Fibroblast of lung (primary cell): ENCODE measurements around the gene APPL1. TPM values are rescaled to one million over a fixed set of nuclear protein-coding genes. Genes with fewer than 3 reads are reported as not detected.

Source experiments
- DNase-seq, 2 donors: peaks; one replicate each; pipeline versions ENCODE4 v3.0.0 to v3.0.0-alpha.2; 2010; ENCODE audit warnings: low read depth in 2 of 2
- H2AFZ ChIP-seq: 2 replicates; pipeline ENCODE4 v1.5.1; 2012; ENCODE audit warnings: low read length, control low read depth, inconsistent platforms
- H3K27ac ChIP-seq: 2 replicates; pipeline ENCODE4 v1.5.1; 2011; ENCODE audit warnings: low read length, control low read depth; ENCODE audit not compliant: insufficient read depth
- H3K27me3 ChIP-seq: 2 replicates; pipeline ENCODE4 v1.5.1; 2011; ENCODE audit warnings: mild to moderate bottlenecking, low read length; ENCODE audit not compliant: control insufficient read depth, insufficient read depth
- H3K36me3 ChIP-seq: 2 replicates; pipeline ENCODE4 v1.5.1; 2011; ENCODE audit warnings: low read length; ENCODE audit not compliant: control insufficient read depth, insufficient read depth
- H3K4me1 ChIP-seq: 2 replicates; pipeline ENCODE4 v1.5.1; 2011; ENCODE audit warnings: low read length; ENCODE audit not compliant: control insufficient read depth, insufficient read depth; ENCODE audit errors: extremely low read depth
- H3K4me2 ChIP-seq: 2 replicates; pipeline ENCODE4 v1.5.1; 2011; ENCODE audit warnings: low read length, control low read depth; ENCODE audit not compliant: insufficient read depth; ENCODE audit errors: extremely low read depth
- H3K4me3 ChIP-seq, 4 experiments: fragments of 200-600 bp in 1 of 4; sonication (generic) in 1 of 4; replicated peaks in 1 of 4; 2 replicates each; pipeline ENCODE4 v1.5.1; 2011 to 2016; ENCODE audit warnings: low read length in 4 of 4, low read depth in 3 of 4, mild to moderate bottlenecking in 3 of 4, control low read depth in 2 of 4, inconsistent platforms in 1 of 4, mixed read lengths in 1 of 4; ENCODE audit not compliant: insufficient read depth in 1 of 4; ENCODE audit errors: control extremely low read depth in 1 of 4
- H3K79me2 ChIP-seq: 2 replicates; pipeline ENCODE4 v1.5.1; 2012; ENCODE audit warnings: mild to moderate bottlenecking, low read length, inconsistent platforms; ENCODE audit not compliant: control insufficient read depth, insufficient read depth
- H3K9ac ChIP-seq: 2 replicates; pipeline ENCODE4 v1.5.1; 2011; ENCODE audit warnings: mild to moderate bottlenecking, low read length, control low read depth; ENCODE audit not compliant: insufficient read depth
- H3K9me3 ChIP-seq: 2 replicates; pipeline ENCODE4 v1.5.1; 2012; ENCODE audit warnings: low read depth, low read length; ENCODE audit not compliant: control insufficient read depth, insufficient read depth
- H4K20me1 ChIP-seq: 2 replicates; pipeline ENCODE4 v1.5.1; 2011; ENCODE audit warnings: low read length; ENCODE audit not compliant: control insufficient read depth, insufficient read depth; ENCODE audit errors: extremely low read depth
- EZH2 ChIP-seq: IDR thresholded peaks from 2 replicates; pipeline ENCODE4 v1.5.1; 2012; ENCODE audit warnings: low read length, control low read depth, mild to moderate bottlenecking; ENCODE audit errors: missing control alignments
- polyA plus RNA-seq, 2 donors: library from polyadenylated mRNA; depleted of rRNA in 1 of 2; stranded (reverse) in 1 of 2; unstranded in 1 of 2; fragments of >200 nt; gene quantifications; 2 replicates each; pipeline ENCODE4 v1.2.1, GENCODE V29; 2011 to 2012; ENCODE audit warnings: missing spikeins in 1 of 2
- total RNA-seq: library from RNA; depleted of rRNA; stranded (reverse); fragments of >200 nt; gene quantifications from 2 replicates; pipeline ENCODE4 v1.2.1, GENCODE V29; 2014
- TF ChIP-seq, protein P1 (sequence below), 2 donors: IDR thresholded peaks in 1 of 2; conservative IDR thresholded peaks in 1 of 2; 1 replicate in 1 of 2; 2 replicates in 1 of 2; pipeline ENCODE4 v1.5.1; 2011 to 2012; ENCODE audit warnings: low read length in 2 of 2, control low read depth in 1 of 2, inconsistent platforms in 1 of 2, low read depth in 1 of 2, mild to moderate bottlenecking in 1 of 2

The APPL1 gene
- total and polyA plus RNA-seq, 2 donors (not counting 1 experiment from before 2014, with no cell fraction given), result 31.0 to 45.7 TPM

- no peaks in the 10 kb centered on the region for H3K79me2 ChIP-seq
- H3K9me3 ChIP-seq, result no peaks in the 10 kb centered on the region
- H3K4me2 ChIP-seq, result no peak overlapping the region
- H3K9ac ChIP-seq, result no peak overlapping the region
- no peak overlapping the region for H3K4me3 ChIP-seq
- TF ChIP-seq, protein P1, sequence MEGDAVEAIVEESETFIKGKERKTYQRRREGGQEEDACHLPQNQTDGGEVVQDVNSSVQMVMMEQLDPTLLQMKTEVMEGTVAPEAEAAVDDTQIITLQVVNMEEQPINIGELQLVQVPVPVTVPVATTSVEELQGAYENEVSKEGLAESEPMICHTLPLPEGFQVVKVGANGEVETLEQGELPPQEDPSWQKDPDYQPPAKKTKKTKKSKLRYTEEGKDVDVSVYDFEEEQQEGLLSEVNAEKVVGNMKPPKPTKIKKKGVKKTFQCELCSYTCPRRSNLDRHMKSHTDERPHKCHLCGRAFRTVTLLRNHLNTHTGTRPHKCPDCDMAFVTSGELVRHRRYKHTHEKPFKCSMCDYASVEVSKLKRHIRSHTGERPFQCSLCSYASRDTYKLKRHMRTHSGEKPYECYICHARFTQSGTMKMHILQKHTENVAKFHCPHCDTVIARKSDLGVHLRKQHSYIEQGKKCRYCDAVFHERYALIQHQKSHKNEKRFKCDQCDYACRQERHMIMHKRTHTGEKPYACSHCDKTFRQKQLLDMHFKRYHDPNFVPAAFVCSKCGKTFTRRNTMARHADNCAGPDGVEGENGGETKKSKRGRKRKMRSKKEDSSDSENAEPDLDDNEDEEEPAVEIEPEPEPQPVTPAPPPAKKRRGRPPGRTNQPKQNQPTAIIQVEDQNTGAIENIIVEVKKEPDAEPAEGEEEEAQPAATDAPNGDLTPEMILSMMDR (conservative IDR thresholded peaks at IDR 0.05 in 1 of 2, IDR thresholded peaks at IDR 0.05 in 1 of 2; ENCODE audit: low read depth in 1 of 2, low read length in 2 of 2), result no peak
- no peak for TF ChIP-seq EZH2
- no peak overlapping the region for H2AFZ ChIP-seq
- no peaks in the 10 kb centered on the region for H3K4me1 ChIP-seq
- no peaks in the 10 kb centered on the region for H3K36me3 ChIP-seq
- H4K20me1 ChIP-seq, result no peaks in the 10 kb centered on the region
- H3K27ac ChIP-seq, result no peak overlapping the region
- H3K27me3 ChIP-seq, result no peaks in the 10 kb centered on the region
- no peak for DNase-seq
Measured at GRCh38 chr3:57274845-57275244, 47.3 kb downstream of the APPL1 start.

GRCh38 chr3:57275393-57275792, 47.9 kb downstream of the APPL1 start:
- TF ChIP-seq, protein P1 (conservative IDR thresholded peaks at IDR 0.05 in 1 of 2, IDR thresholded peaks at IDR 0.05 in 1 of 2; ENCODE audit: low read depth in 1 of 2, low read length in 2 of 2), result no peak
- no peak for TF ChIP-seq EZH2
- no peak overlapping the region for H3K27ac ChIP-seq
- H3K36me3 ChIP-seq, result no peaks in the 10 kb centered on the region

GRCh38 chr3:57278237-57278636, 50.7 kb downstream of the APPL1 start:
- DNase-seq, result no peak
- TF ChIP-seq EZH2, result no peak
- TF ChIP-seq, protein P1 (conservative IDR thresholded peaks at IDR 0.05 in 1 of 2, IDR thresholded peaks at IDR 0.05 in 1 of 2; ENCODE audit: low read depth in 1 of 2, low read length in 2 of 2), result no peak
- Histone ChIP-seq H3K9ac (no peak overlapping the region), H4K20me1 (no peaks in the 10 kb centered on the region), H3K4me1 (no peaks in the 10 kb centered on the region), H3K27ac (no peak overlapping the region), H3K4me3 (no peak overlapping the region), H3K79me2 (no peaks in the 10 kb centered on the region), H3K4me2 (no peak overlapping the region), H3K27me3 (no peaks in the 10 kb centered on the region), H3K9me3 (no peaks in the 10 kb centered on the region), H3K36me3 (no peaks in the 10 kb centered on the region), H2AFZ (no peak overlapping the region)

More at GRCh38 chr3:57275393-57275792, 47.9 kb downstream of the APPL1 start:
- H4K20me1 ChIP-seq, result no peaks in the 10 kb centered on the region
- H3K27me3 ChIP-seq, result no peaks in the 10 kb centered on the region
- no peaks in the 10 kb centered on the region for H3K9me3 ChIP-seq
- no peak overlapping the region for H3K4me2 ChIP-seq
- H3K4me1 ChIP-seq, result no peaks in the 10 kb centered on the region
- H2AFZ ChIP-seq, result no peak overlapping the region
- H3K4me3 ChIP-seq, result no peak overlapping the region
- DNase-seq, result no peak
- H3K9ac ChIP-seq, result no peak overlapping the region
- no peaks in the 10 kb centered on the region for H3K79me2 ChIP-seq
